Measurements from ENCODE around the gene TSKU. TPM values are rescaled to one million over a fixed set of nuclear protein-coding genes. Genes with fewer than 3 reads are reported as not detected.

TSKU gene
- total RNA-seq, 1 donor from 2014 or later = 0.98 TPM

- intact Hi-C loops (cut with micrococcal nuclease) = no loop called here
Observed at GRCh38 chr11:76769645-76770586, 13.2 kb upstream of the TSKU start.

GRCh38 chr11:76770642-76771445, 12.3 kb upstream of the TSKU start:
- intact Hi-C loops (cut with micrococcal nuclease) = no loop called here

GRCh38 chr11:76771446-76772099, 11.6 kb upstream of the TSKU start:
- intact Hi-C loops (cut with micrococcal nuclease) = no loop called here

DNA sequence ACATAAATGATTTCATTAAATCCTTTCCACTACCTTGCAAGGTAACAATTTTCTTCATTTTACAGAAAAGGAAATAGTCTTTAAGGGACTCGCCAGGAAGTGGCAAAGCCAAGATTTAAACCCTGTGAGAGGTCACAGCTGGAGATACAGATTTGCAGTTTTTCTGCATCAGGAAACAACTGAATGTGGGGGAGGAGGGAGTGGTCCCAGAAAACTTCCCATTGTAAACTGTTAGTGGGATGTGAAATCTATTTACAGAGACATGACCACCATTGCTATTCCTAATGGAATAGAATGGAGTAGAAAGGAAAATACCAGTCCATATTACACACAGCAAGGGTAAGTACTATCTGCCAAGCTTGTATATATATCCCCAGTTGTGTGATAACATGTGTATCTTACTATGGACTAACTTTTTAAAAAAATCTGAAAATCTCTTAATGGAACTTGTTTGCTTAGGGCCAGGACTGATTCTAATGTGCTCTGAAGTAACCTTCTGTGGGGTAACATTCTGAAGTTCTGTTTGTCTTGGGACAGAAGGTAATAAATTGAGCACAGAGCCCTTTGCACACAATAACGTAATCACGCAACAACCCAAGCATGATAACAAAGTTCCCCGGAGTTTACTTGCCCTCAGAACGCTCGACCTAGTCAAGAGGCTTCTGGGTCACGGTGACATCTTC, 10.9 kb upstream of the TSKU start:
- intact Hi-C loops (cut with micrococcal nuclease) = no loop called here

DNA sequence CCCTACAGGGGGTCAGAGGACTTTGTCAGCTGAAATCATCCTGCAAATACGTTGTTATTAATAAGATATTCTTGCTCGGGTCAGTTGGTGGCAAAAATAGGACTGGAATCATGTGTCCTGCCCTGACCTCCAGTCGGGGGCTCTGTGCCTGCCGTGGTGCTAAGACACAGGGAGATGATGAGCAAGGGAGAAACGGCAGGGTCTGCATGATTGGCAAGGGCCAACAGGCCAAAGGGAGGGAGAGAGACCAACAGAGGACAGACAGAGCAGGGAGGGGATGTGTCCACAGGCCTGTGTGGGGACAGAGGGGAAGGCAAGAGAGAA, 10.4 kb upstream of the TSKU start:
- intact Hi-C loops (cut with micrococcal nuclease) = no loop called here

- intact Hi-C loops (cut with micrococcal nuclease) = no loop called here
Observed at GRCh38 chr11:76773921-76774361, 9.2 kb upstream of the TSKU start.

GRCh38 chr11:76776472-76776871, 6.7 kb upstream of the TSKU start:
- intact Hi-C loops (cut with micrococcal nuclease) = no loop called here

DNA sequence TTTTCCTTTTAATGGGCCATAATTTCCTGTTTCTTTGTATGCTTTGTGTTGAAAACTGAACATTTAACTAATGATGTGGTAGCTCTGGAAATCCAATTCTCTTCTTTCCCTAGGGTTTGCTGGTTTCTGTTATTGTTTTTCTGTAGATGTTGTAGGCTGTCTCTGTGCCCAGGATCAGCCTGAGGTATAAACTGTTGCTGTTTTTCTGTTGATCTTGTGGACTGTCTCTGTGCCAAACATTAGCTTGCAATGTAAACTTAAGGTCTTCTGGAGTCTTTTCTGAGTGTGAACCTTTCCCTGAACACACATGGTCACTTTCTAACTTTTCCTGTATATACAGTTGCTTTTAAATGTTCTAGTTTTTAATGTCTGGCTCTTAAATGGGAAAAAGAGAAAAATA, 5.9 kb upstream of the TSKU start:
- intact Hi-C loops (cut with micrococcal nuclease) = no loop called here

- intact Hi-C loops (cut with micrococcal nuclease) = no loop called here
Observed at GRCh38 chr11:76777876-76778275, 5.3 kb upstream of the TSKU start.

GRCh38 chr11:76778874-76779273, 4.3 kb upstream of the TSKU start:
- intact Hi-C loops (cut with micrococcal nuclease) = no loop called here

- intact Hi-C loops (cut with micrococcal nuclease) = no loop called here
Observed at GRCh38 chr11:76781046-76781801, 1.9 kb upstream of the TSKU start.

GRCh38 chr11:76781807-76782530, 1.2 kb upstream of the TSKU start:
- intact Hi-C loops (cut with micrococcal nuclease) = loop anchor here (1.0 to 2.0 kb wide), 2 partner anchors 23 to 78 kb away; partner anchors contain the start of gene ACER3

DNA sequence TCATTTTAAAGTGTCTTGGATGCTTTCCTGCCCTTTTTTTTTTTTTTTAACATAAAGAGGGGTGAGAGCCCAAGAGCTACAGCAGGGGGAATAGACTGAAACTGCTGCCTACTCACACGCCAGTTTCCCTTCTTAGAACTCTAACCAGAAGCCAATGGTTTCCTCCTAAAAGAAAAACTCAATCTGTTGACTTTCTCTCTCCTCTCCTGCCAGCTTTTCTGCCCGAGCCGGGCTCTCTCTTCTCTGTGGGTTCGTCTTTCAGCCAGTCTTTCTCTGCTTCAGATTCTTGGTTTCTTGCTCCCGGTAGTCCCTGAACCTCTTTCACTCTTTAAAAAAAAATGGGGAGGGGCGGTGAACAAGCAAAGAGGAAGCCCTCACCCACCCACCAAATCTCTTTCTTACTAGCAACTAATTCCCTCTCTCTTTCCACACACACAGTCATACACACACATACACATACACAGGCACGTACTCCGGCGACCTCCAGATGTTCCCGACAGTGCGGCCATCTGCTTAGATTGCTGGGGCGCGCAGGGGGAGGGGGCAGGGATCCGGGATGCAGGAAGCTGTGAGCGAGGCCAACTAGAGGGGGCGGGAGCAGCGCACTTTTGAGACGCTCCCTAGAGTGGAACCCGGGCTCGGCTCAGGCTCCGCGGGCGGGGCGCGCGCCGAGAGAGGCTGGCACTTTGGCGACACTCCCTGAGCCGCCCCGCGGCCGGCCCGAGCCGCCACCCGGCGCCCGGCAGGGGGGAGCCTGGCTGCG, 444 bp upstream of the TSKU start:
- intact Hi-C loops (cut with micrococcal nuclease) = loop anchor here (1.0 to 2.0 kb wide), 2 partner anchors 22 to 78 kb away; partner anchors contain the start of gene ACER3

DNA sequence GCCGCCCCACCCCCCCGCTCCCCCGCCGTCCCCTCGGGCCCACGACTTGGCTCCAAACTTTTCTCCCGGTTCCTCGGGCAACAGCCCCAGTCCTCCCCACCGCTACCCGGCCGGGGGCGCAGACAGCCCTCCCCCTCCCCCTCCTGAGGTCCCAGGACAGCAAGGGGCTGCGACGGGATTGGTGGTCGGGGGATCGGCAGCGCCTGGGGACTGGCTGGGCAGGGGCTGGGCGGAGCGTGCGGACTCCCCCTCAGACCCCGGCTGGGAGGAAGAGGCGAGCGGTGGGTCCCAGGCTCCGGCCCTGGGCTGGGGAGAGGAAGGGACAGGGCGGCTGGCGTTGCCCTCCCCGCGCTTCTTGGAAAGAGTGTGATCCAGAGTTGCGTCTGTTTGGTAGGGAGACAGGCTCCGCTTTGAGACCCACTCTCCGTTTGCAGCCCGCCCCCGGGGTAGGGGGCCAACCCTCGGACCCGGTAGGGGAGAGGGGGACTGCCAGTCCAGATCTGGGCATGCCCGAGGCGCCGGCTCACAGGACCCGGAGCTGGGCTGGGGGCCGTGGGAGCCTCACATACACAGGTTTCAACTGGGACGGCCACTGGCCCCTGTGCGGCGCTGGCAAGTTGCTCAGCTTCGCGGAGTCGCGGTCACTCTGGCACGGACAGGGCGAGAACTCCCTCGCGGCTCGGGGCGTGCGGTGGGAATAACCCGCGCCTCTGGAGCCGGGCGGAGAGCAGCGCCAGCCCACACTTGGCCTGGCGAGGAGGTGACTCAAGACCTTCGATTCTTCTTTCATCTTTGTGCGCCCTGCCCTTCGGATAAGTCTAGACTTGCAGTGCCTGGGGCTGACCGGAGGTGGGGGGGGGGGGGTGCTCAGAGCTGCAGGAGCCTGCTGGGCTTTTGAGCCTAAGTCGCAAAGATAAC, 999 bp downstream of the TSKU start:
- intact Hi-C loops (cut with micrococcal nuclease) = loop anchor here (2.0 kb wide), 1 partner anchor 21 kb away; no protein-coding TSS in a partner anchor

GRCh38 chr11:76785513-76785912, 2.4 kb downstream of the TSKU start:
- intact Hi-C loops (cut with micrococcal nuclease) = no loop called here

- intact Hi-C loops (cut with micrococcal nuclease) = no loop called here
Observed at GRCh38 chr11:76786016-76786415, 2.9 kb downstream of the TSKU start.

- intact Hi-C loops (cut with micrococcal nuclease) = no loop called here
Observed at GRCh38 chr11:76786441-76787014, 3.4 kb downstream of the TSKU start.

Data from T-helper 1 cell treated with Interleukin-12 subunit alpha and Interleukin-12 subunit beta and Interleukin-4 antibody, amounts not matched to agents 30 ng/mL and 1 ng/mL, for 36 hours (primary cell).